Fibroblast of skin of scalp (primary cell): ENCODE measurements around the gene ZNF384.
A peak's percentile ranks its signal among the peaks of the same experiment; 100 is the strongest.

Experiments
- DNase-seq: peaks from one replicate; pipeline ENCODE4 v3.0.0-alpha.2; 2013

Gene ZNF384

DNA sequence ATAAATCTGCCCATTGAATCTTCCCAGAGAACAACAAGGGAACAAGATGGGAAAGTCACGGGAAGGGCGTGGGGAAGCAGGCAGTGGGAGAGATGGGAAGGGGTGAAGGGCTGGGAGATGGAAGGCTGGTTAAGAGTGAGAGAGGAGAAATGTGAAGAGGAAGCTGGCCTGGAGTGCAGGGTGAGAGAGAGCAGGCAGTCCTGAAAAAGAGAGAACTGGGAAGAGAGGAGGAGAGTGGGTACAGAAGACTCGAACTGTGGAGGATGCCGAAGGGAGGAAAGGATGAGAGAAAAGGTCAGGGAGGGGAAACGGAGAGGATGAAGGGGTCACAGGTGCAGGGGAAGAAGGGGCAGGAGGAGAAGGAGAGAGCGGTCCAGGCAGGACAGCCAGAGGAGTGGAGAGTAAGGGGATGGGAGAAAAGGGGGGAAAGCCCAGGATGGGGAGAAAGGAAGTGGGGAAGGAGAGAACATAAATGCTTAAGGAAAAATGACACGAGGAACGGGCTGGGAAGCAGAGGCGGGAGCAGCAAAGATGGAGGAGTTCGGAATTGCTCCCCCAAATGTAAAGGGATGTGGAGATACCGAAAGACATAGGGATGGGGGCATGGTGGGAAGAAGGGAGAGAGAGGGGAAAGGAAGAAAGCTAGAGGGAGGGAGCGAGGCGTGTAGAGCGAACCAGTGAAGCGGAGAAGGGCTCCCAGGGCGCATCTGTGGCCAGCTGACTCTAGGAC, 10.2 kb upstream of the ZNF384 start:
- DNase-seq: no peak

DNA sequence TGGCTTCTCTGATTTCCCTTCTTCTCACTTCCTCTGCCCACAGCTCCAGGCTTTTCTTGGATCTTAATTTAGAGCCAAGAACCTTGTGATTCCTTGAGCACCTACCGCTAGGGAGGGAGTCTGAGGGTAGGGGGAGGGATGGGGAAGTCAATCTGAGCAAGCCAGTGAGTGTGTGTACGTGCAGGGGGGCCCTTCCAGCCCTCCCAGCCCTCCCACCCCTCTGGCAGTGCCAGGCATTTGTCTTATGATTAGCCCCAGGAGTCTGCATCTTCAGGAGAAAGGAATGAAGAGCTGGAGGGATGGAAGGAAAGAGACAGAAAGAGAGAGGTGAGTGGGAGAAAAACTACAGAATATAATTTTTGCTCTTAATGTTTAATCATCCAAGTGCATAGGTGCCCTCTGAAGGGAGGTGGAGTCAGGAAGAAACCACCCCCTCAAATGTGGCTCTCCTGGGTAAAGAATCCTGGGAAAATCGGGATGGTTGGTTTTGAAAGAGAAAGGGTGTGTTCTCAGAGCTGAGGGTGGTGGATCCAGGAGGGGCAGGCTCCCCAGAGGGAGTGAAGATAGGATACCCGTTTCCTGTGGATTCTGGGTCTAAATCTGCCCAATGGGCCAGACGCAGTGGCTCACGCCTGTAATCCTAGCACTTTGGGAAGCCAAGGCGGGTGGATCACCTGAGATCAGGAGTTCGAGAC, 9.3 kb upstream of the ZNF384 start:
- peak; percentile 19 for DNase-seq

DNA sequence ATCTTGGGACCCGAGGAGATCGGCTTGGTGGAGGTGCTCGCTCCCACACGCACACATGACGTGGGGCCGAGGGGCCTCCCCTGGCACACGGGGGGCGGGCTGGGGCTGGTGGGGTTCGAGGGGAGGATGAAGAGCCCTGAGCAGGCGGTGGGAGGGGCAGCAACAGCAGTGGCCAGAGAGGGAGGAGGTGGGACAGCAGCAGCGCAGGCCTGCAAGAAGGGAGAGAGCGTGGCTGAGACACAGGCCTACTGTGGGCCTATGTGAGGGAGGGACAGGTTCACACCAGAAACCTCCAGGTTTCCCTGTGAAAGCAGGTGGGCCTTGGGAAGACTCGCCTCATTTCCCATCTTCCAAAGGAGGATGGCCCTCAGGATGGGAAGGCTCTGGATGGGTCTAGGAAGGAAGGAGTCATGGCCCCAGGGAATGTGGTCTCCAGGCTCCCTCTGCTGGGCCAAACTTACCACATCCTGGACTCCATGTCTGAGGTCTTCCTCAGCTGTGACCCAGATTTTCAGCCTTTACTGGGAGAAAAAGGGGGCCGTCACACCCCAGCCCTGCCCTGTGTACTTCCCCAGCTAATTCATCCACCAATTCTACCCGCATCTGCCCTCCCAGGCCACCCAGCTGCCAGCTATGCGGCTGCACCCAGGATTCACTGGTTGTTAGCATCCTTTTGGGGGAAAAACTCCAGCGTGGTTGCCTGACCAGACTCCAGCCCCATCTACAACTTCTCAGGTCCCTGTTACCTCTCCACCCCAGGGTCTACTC, 8.6 kb upstream of the ZNF384 start:
- peak; percentile 78 for DNase-seq

DNA sequence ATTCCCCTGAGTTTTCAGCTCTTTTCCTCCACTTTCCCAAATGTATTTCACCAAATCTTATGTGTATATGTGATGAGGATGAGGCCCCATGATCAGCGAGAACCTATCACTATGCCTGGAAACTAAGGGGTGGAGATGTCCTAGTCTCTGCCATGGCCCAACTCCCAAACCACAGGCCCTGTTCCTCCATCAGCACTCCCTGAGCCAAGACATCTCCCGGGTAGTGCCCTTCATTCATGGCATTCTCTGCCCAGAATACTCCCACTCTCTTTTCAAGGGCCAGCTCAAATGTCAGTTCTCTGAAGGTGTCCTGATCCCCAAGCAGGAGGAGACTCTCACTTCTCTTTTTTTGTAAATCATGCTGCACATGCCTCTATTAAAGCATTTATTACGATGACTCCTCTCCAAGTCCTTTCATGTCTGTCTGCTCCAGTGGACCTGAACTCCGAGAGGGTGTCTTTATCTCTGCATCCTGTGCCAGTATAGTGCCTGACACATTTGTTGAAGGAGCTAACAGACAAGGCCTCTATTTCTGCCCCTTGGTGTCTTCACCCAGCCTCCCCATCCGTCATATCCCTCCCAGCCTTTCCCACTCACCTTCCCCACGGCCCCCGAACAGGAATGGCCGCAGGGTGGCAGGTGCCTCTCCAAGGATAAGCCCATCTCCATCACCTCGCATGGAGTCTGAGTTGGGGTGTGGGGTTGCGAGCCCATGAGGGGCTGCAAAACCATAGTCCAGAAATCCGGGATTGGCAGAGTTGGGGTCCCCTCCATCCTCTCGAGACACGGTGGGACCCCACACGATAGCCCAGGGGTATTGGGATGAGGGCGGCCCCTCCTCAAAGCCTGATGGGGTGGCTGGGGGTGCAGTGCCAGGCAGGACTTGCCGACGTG, 7.8 kb upstream of the ZNF384 start:
- no peak for DNase-seq

DNA sequence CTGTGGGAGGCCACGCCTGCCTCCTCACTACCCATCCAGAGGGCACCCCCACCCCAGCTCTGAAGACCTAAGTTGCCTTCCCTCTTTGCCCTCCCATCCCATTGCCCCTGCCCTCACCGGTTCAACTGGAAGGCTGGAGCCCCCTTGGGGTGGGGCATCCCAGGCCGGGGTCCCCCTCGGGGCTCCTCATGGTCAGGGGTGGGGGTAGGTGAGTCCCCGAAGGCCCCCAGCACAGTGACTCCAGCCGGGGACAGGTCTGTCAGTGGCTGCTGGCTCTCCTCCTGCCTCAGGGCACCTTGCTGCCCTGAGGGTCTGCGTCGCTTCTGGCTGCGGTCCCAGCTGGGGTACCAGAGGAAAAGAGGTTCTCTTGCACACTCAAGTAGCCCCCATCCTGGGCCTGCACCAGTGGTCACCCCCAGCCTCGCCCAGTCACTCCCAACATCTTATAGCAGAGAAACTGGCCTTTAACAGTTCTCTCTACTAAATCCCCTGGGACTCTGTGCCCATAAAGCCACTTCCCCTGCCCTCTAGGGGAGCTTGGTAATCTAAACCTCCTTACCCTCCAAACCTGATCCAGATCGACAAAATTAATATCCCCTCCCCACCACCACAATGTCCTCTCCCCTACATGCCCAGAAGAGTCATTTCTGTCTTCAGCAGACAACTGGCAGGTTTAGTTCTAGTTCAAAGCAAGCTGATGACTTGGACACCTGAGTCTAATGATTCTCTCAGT, 6.3 kb upstream of the ZNF384 start:
- DNase-seq: no peak

DNA sequence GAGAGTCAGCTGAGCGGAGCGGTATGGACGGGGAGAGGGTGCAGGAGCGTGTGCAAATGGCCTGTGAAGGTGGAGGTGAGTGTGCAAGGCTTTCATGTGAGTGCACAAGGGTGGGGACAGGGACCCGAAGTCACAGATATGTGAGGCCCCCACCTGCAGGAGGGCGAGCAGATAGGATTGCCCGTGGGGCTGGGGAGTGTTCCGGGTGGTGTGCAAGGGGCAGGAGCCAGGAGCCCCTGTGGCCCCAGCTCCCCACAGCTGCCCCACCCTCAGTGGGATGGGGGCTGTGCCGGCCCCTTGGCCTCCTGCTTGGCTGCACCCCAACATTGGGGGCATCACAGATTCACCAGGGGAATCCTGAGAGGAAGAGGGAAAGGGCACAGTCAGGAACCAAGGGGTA, 5.5 kb upstream of the ZNF384 start:
- DNase-seq: no peak

DNA sequence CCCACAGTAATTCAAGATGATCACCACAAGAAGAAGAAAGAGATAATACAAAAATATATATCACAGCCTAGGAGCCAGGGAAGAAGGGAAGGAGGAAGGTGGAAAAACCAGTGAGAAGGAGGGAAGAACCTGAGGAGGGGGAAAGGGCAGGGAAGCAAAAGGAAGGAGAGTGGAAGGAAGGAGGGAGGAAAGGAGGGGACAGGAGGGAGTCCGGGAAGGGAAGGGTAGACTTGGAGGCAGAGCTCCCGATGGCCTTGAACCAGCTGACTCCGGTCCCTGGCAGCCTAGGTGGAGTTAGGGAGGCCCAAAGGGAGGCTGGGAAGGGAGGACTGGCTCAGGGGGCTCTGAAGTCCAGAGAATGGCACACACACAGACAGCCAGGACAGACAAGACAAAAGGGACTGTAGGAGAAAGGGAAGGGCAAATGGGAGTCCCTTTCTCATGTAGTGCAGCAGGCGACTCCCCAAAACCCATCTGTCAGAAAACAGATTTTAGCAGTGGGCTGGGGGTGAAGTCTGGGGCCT, 4.7 kb upstream of the ZNF384 start:
- no peak for DNase-seq

DNA sequence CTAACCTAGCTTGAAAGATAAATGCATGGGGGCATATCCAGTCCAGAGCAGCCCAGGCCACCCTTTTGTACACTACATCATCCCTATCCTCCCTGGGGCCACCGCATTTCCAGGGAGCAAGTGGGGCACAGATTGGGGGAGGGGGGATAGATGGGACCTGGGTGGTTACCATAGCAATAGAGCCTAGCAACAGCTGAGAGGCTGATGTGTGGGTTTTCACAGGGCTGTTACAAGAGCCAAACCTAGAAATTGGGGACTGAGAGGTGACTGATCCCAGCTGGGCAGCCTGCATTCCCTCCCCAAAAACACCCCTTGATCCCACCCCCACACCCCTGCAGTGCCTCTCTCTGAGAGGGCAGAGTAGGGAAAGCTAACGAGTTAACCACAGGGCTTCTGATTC, 3.7 kb upstream of the ZNF384 start:
- no peak for DNase-seq

DNA sequence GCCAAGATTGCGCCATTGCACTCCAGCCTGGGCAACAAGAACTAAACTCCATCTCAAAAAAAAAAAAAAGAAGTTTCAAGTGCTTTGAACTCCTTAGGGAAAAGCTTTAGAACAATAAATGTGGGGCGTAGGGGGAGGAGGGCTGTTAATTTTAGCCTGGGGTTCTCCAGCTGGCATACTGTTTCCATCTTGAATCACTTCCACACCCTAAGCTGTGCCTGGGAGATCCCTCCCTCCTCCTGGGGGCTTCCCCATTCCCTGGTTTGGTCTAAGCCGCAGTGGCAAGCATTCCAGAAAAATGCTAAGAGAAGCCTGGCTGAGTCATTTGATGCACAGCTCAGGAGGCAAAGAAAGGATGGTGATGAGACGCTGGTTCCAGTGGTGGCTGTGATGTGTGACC, 2.3 kb upstream of the ZNF384 start:
- peak; percentile 89 for DNase-seq

DNA sequence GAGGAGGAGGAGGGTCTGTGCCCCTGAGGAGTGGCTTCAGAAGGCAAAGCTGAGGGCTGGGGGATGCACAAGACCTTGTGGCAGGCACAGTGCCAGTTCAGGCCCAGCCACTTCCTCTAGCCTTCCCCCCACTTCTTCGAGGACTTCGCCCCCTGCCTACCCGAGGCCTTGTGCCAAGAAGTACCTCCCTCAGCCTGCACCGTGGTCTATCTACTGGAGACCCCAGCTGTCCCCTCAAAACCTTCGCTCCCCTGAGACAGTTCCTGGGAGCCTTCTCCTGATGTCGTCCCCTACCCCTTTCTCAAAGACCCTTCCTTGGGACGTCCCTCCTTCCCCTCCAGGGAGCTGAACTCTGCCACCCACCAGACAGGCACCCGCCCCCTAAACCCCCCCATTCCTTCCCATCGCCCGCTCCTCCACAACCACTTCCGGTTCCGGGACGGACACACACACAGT, 604 bp downstream of the ZNF384 start:
- no peak for DNase-seq

DNA sequence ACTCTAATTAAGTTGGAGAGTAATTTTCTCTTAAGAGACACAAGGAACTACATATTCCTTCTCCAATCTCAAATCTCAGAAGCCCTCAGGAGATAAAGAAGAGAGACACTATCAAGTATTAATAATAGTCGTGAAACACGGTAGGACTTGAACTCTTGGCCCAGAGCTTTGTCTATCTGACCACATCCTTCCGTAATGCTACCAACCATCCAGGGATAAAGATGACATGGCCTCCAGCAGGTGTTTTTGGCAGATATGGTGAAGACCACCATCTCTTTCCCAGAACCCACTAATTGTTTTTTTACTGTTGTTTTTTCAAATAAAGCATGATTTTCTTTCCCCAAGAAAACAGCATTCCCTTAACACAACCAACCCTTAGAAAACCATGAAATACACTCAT, 3.4 kb downstream of the ZNF384 start:
- DNase-seq: no peak

DNA sequence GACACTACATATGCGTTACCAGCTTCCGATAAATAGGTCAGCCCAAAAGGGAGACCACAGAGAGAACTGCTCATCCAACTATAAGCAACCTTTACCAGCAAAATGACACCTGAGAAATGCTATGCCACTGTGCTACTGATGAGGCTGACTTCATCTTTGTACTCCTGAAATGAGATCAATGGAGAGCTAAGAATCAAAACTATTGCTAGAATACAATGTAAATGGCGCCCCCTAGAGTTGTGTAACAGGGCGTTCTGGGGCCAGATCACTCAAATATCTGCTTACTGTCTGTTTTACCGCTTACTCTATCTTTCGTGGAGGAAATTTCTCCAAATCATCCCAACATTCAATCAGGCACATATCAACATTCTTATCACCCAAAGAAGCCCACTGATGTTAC, 4.6 kb downstream of the ZNF384 start:
- DNase-seq: peak; percentile 42

DNA sequence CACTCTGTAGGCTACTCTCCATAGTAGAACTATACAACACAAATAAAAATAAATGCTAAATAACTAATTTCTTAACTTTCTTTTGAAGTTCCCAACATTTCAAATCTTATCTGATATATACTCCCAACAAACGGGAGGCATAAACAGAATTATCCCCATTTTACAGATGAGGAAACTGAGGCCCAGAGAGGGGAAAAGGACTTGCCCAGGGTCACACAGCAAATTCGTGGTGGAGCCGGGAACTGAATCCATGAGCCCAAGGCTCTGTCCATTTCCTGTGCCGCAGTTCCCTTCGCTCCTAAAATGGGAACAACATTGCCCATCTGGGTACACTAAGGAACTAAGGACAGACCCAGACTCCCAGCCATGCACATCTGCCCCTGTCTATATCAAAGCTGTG, 12.2 kb downstream of the ZNF384 start:
- no peak for DNase-seq

DNA sequence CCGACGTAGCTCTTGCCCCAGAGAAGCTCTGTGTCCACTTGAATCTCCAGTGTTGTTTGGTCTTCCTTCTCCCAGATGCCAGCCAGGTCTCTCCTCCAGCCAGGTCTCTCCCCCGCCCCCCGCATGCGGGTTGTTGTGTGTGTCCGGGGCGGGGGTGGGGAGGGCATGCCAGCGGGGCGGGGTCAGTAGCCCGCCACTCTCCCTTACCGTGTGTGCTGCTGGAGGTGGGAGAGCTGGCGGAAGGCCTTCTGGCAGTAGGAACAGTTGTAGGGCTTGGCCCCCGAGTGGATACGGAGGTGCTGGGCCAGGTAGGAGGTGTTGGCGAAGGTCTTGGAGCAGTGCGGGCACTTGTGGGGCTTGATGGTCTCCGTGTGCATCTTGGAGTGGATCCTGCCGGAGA, 17.0 kb downstream of the ZNF384 start:
- no peak for DNase-seq

DNA sequence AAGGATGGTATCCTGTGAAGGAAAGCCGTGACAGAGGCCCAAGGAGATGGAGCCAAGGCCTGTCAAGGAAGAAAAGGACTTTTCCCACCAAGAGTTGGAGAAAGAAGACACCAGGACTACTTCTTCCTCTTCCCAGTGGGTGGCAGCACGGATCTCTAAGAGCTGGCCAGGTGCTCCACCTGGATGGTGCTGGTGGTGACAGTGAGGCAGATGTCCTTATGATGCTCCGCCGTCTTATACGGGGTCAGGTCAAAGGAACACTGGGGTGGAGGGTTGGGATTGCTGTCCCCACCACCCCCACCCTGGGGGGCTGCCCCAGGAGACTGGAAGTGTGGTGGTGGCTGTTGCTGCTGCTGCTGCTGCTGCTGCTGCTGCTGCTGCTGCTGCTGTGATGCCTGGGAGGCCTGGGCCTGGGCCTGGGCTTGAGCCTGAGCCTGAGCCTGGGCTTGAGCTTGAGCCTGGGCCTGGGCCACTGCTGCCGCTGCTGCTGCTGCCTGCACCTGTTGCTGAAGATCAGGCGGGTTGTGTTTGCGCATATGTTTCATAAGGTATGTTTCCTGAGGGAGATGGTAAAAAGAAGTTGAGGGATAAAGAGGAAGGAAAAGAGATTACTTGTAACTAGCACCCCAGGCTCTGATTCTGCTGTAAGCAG, 21.5 kb downstream of the ZNF384 start:
- no peak for DNase-seq

DNA sequence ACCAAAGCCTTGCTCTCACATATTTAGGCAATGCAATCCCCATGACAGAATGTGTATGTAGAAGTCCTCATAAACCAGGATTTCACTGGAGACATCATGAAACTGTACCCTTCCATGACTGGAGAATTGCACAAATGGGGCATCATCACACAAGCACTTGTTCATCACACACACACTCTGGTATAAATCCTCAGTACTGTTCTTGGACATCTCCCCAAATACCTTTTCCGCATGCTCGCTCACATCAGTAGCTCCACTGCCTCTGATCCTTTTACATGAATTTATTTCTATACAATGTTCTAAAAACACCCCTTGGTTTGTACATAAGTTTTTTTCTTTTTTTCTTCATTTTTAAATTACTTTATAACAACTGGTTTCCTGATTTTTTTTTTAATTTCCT, 23.0 kb downstream of the ZNF384 start:
- DNase-seq: no peak

DNA sequence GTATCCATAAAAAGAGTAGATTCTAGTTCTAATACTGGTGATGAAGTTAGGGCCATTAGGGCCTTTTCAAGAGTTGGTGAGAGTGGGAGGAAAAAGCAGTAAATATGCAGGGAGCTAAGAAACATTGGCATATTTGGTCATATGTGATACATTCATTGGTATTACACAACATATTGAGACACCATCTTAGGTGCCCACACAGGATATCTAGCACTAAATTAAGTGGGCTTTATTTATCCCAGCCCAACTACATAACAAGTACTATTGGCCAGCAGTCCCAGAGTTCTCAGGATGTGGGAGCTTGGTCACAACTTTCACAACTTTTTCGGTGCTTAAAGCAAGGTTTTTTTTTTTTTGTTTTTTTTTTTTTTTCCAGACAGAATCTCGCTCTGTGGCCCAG, 24.3 kb downstream of the ZNF384 start:
- no peak for DNase-seq

DNA sequence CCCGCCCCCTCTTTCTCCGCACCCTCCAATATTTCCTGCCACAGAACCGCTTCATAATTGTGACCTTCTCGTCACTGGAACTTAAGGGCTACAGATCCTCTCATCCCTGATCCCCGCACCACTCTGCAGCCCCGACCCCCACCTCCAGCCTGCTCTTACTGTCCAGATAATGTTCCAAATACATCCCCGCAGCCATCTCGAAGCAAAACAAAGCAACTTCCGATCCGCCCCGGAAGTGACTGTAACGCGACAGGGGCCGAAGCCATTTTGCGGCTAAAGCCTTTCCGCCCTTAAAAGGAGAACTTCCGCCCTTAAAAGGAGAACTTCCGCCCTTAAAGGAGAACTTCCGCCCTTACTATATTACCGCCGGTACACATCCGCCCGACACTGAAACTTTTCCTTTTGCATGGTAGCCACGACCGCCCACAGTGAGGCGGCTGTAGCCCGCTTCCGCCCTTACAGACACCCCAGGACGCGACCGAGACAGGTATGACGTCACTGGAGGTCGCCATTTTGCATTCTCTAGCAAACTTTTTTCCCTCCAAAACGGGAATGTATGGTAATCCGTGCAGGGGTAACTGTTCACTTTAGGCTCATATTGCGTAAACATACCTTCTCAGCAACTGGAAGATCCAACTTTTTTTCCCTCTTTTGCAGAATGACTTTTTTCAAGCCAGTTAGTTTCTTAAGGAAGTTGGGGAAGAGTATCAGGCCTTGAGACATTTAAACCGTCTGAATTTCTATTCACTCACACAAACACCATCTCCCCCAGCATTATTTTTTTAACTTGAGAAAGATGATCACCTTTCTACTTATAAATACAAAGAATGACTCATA, 26.1 kb downstream of the ZNF384 start, which contains the start of gene ING4:
Gene ING4, minus strand, starts transcription at position 214 of the 837 bp plus-strand sequence. Its CDS starts 18 bp downstream, at position 196.
- DNase-seq: peak; percentile 100

DNA sequence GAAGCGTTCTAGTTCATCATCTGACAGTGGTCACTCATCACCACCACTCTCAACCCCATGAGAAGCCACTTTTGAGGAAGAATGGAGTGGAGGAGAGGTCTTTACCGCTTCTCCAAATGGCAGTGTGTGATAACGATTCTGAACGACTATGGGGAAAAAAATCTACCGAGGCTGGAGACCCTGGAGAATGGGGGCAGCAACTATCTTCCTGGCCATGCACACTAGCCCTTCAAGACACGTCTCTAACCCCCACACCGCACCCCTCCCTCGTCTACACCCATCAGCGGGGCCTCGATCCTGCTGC, 26.6 kb downstream of the ZNF384 start:
- DNase-seq: no peak

DNA sequence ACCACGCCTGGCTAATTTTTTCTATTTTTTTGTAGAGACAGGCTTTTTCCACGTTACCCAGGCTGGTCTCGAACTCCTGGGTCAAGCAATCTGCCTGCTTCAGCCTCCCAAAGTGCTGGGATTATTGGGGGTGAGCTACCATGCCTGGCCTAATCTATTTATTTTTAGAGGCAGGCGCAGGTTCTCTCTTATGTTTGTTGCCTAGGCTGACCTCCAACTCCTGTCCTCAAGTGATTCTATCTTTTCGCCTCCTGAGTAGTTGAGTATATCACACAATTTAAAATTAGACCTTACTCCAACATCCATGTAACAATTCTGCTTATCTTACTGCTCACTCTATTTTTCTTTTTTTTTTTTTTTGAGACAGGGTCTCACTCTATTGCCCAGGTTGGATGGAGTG, 35.2 kb downstream of the ZNF384 start:
- no peak for DNase-seq
